Neuronal stem cell (in vitro differentiated cells): ENCODE results near the gene VRK1.

Experiments used
- DNase-seq: peaks from one replicate; pipeline ENCODE4 v3.0.0-alpha.2; 2013; ENCODE audit warnings: low spot score
- H2AFZ ChIP-seq: one replicate; pipeline ENCODE4 v1.6.1; 2013; ENCODE audit warnings: mild to moderate bottlenecking, low read length, inconsistent platforms
- H2AK5ac ChIP-seq: 2 replicates; pipeline ENCODE4 v1.6.1; 2013; ENCODE audit warnings: low read depth, mild to moderate bottlenecking, inconsistent platforms, low read length, moderate library complexity, mixed read lengths
- H2BK120ac ChIP-seq: 2 replicates; pipeline ENCODE4 v1.6.1; 2013; ENCODE audit warnings: low read depth, mild to moderate bottlenecking, inconsistent platforms, low read length, moderate library complexity, mixed read lengths
- H2BK12ac ChIP-seq: one replicate; pipeline ENCODE4 v1.6.1; 2013; ENCODE audit warnings: low read length, inconsistent platforms
- H2BK15ac ChIP-seq: 2 replicates; pipeline ENCODE4 v1.6.1; 2013; ENCODE audit warnings: mild to moderate bottlenecking, low read length, inconsistent platforms, mixed read lengths
- H2BK5ac ChIP-seq: one replicate; pipeline ENCODE4 v1.6.1; 2013; ENCODE audit warnings: inconsistent platforms, mild to moderate bottlenecking, low read length, moderate library complexity
- H3K14ac ChIP-seq: one replicate; pipeline ENCODE4 v1.6.1; 2013; ENCODE audit warnings: low read length, inconsistent platforms
- H3K18ac ChIP-seq: 2 replicates; pipeline ENCODE4 v1.6.1; 2013; ENCODE audit warnings: low read length, inconsistent platforms
- H3K23ac ChIP-seq: 2 replicates; pipeline ENCODE4 v1.6.1; 2013; ENCODE audit warnings: low read depth, mild to moderate bottlenecking, mixed read lengths, low read length, inconsistent platforms; ENCODE audit not compliant: poor library complexity
- H3K27ac ChIP-seq: replicated peaks from 3 replicates; pipeline ENCODE4 v1.5.1; 2013; ENCODE audit warnings: low read length, inconsistent platforms
- H3K27me3 ChIP-seq, 3 experiments: 2 replicates each; pipeline ENCODE4 v1.6.1; 2013; ENCODE audit warnings: low read length in 3 of 3, mild to moderate bottlenecking in 2 of 3, inconsistent platforms in 1 of 3, low read depth in 1 of 3, mixed read lengths in 1 of 3, moderate library complexity in 1 of 3; ENCODE audit not compliant: control insufficient read depth in 3 of 3, insufficient read depth in 3 of 3
- H3K36me3 ChIP-seq, 2 donors: replicated peaks in 1 of 2; 2 replicates each; pipeline ENCODE4 v1.6.1; 2013; ENCODE audit warnings: low read length in 2 of 2; ENCODE audit not compliant: control insufficient read depth in 2 of 2, insufficient read depth in 2 of 2
- H3K4ac ChIP-seq: 2 replicates; pipeline ENCODE4 v1.6.1; 2013; ENCODE audit warnings: inconsistent platforms, mild to moderate bottlenecking, low read length, moderate library complexity
- H3K4me1 ChIP-seq, 2 donors: 1 replicate in 1 of 2; 2 replicates in 1 of 2; pipeline ENCODE4 v1.6.1; 2013; ENCODE audit warnings: low read length in 2 of 2, low read depth in 1 of 2; ENCODE audit not compliant: control insufficient read depth in 2 of 2, insufficient read depth in 1 of 2
- H3K4me2 ChIP-seq: one replicate; pipeline ENCODE4 v1.6.1; 2013; ENCODE audit warnings: mild to moderate bottlenecking, low read length, inconsistent platforms; ENCODE audit not compliant: insufficient read depth, poor library complexity, severe bottlenecking
- H3K4me3 ChIP-seq, 2 donors: 2 replicates each; pipeline ENCODE4 v1.5.1; 2013; ENCODE audit warnings: low read length in 2 of 2, mild to moderate bottlenecking in 2 of 2, inconsistent platforms in 1 of 2, moderate library complexity in 1 of 2
- H3K79me1 ChIP-seq: one replicate; pipeline ENCODE4 v1.6.1; 2013; ENCODE audit warnings: low read depth, mild to moderate bottlenecking, inconsistent platforms, low read length, moderate library complexity
- H3K9ac ChIP-seq: one replicate; pipeline ENCODE4 v1.6.1; 2013; ENCODE audit warnings: mild to moderate bottlenecking, low read depth, low read length, inconsistent platforms; ENCODE audit not compliant: poor library complexity
- H3K9me3 ChIP-seq, 2 donors: replicated peaks in 1 of 2; 2 replicates each; pipeline versions ENCODE3 to v1.6.1; 2013; ENCODE audit warnings: low read length in 2 of 2, mild to moderate bottlenecking in 2 of 2, inconsistent platforms in 1 of 2, low read depth in 1 of 2, mixed read lengths in 1 of 2, moderate library complexity in 1 of 2; ENCODE audit not compliant: control insufficient read depth in 2 of 2, insufficient read depth in 1 of 2
- H4K8ac ChIP-seq: one replicate; pipeline ENCODE4 v1.6.1; 2013; ENCODE audit warnings: low read depth, mild to moderate bottlenecking, inconsistent platforms, low read length, moderate library complexity
- H4K91ac ChIP-seq: one replicate; pipeline ENCODE4 v1.6.1; 2013; ENCODE audit warnings: low read length, low read depth, mild to moderate bottlenecking, inconsistent platforms; ENCODE audit not compliant: poor library complexity
- WGBS, 2 donors: extraction: QIAGEN DNeasy Blood & Tissue Kit; methylation state at CpG; one replicate each; pipeline ENCODE4 v1.1.7; 2013; ENCODE audit warnings: missing lambda C conversion rate in 2 of 2, mixed read lengths in 1 of 2; ENCODE audit not compliant: insufficient read length in 2 of 2, insufficient replicate concordance in 1 of 2; ENCODE audit errors: extremely low coverage in 2 of 2; 5-methylcytosine and 5-hydroxymethylcytosine counted together

Gene VRK1

GRCh38 chr14:96756745-96757144 is 40.4 kb upstream of the VRK1 start:
- H3K27me3 ChIP-seq = peaks cover 0 to 12% (median 0%) of the 10 kb centered on the region in 3 experiments
- H3K27ac ChIP-seq = no peak overlapping the region
- no peak overlapping the region for H3K4me3 ChIP-seq
- no CpG with 5 or more reads among the region's 5 CpGs for WGBS, 2 donors
- H3K36me3 ChIP-seq = no peaks in the 10 kb centered on the region
- no peak overlapping the region for H2BK120ac ChIP-seq
- no peak overlapping the region for H2BK5ac ChIP-seq
- no peak overlapping the region for H3K14ac ChIP-seq
- no peak for DNase-seq
- no peak overlapping the region for H4K91ac ChIP-seq
- no peak overlapping the region for H3K9ac ChIP-seq
- H2AFZ ChIP-seq = no peak overlapping the region
- H2AK5ac ChIP-seq = no peak overlapping the region
- H3K18ac ChIP-seq = no peak overlapping the region
- H3K4me1 ChIP-seq = peaks cover 16 to 17% of the 10 kb centered on the region in 2 donors
- no peak overlapping the region for H3K4ac ChIP-seq
- no peaks in the 10 kb centered on the region for H3K79me1 ChIP-seq
- H3K4me2 ChIP-seq = no peak overlapping the region
- no peak overlapping the region for H2BK12ac ChIP-seq
- H4K8ac ChIP-seq = no peak overlapping the region
- H2BK15ac ChIP-seq = no peak overlapping the region
- no peak overlapping the region for H3K23ac ChIP-seq
- no peaks in the 10 kb centered on the region for H3K9me3 ChIP-seq

GRCh38 chr14:96757456-96757855 is 39.7 kb upstream of the VRK1 start:
- H3K36me3 ChIP-seq = no peaks in the 10 kb centered on the region
- no peak for DNase-seq

GRCh38 chr14:96761066-96761465 is 36.1 kb upstream of the VRK1 start:
- Histone ChIP-seq H3K36me3 (no peaks in the 10 kb centered on the region), H2BK15ac (no peak overlapping the region), H4K8ac (no peak overlapping the region), H2BK120ac (no peak overlapping the region), H2BK5ac (no peak overlapping the region), H4K91ac (no peak overlapping the region), H3K18ac (no peak overlapping the region), H3K79me1 (no peaks in the 10 kb centered on the region), H3K9ac (no peak overlapping the region), H3K14ac (no peak overlapping the region), H3K4ac (no peak overlapping the region), H2BK12ac (no peak overlapping the region), H2AK5ac (no peak overlapping the region), H3K27me3 (peaks cover 0 to 8% (median 0%) of the 10 kb centered on the region in 3 experiments), H3K4me1 (peaks cover 0 to 1% of the 10 kb centered on the region in 2 donors), H3K9me3 (no peaks in the 10 kb centered on the region), H3K27ac (no peak overlapping the region), H2AFZ (no peak overlapping the region), H3K4me2 (no peak overlapping the region), H3K23ac (no peak overlapping the region), H3K4me3 (no peak overlapping the region)
- no peak for DNase-seq
- WGBS, 2 donors = no CpG with 5 or more reads among the region's 6 CpGs

More at GRCh38 chr14:96757456-96757855, 39.7 kb upstream of the VRK1 start:
- Histone ChIP-seq H3K14ac (no peak overlapping the region), H2AK5ac (no peak overlapping the region), H3K18ac (no peak overlapping the region), H3K4ac (no peak overlapping the region), H2BK5ac (no peak overlapping the region), H3K9me3 (no peaks in the 10 kb centered on the region), H3K79me1 (no peaks in the 10 kb centered on the region), H3K4me1 (peaks cover 16 to 17% of the 10 kb centered on the region in 2 donors), H3K27ac (no peak overlapping the region), H4K8ac (no peak overlapping the region), H4K91ac (no peak overlapping the region), H2AFZ (no peak overlapping the region), H3K4me2 (no peak overlapping the region), H3K4me3 (no peak overlapping the region), H3K27me3 (peaks cover 0 to 8% (median 0%) of the 10 kb centered on the region in 3 experiments), H2BK120ac (no peak overlapping the region), H2BK15ac (no peak overlapping the region), H3K23ac (no peak overlapping the region), H3K9ac (no peak overlapping the region), H2BK12ac (no peak overlapping the region)
- WGBS, 2 donors = no CpG with 5 or more reads among the region's 7 CpGs

- H3K4ac ChIP-seq = no peak overlapping the region
- DNase-seq = peak; percentile 52
- H3K27me3 ChIP-seq = peaks cover 0 to 8% (median 0%) of the 10 kb centered on the region in 3 experiments
- H4K8ac ChIP-seq = no peak overlapping the region
- H2BK120ac ChIP-seq = no peak overlapping the region
- no peak overlapping the region for H3K18ac ChIP-seq
- H2AK5ac ChIP-seq = no peak overlapping the region
- H2BK5ac ChIP-seq = no peak overlapping the region
- no peak overlapping the region for H3K27ac ChIP-seq
- peak overlapping the region; percentile 52 for H3K4me2 ChIP-seq
- no peaks in the 10 kb centered on the region for H3K36me3 ChIP-seq
- no peak overlapping the region for H3K9ac ChIP-seq
- H3K23ac ChIP-seq = no peak overlapping the region
- WGBS, 2 donors = no CpG with 5 or more reads among the region's 3 CpGs
- no peak overlapping the region for H2BK15ac ChIP-seq
- peak overlapping the region; percentile 80 for H2AFZ ChIP-seq
- H3K4me1 ChIP-seq = no peaks in the 10 kb centered on the region
- no peak overlapping the region for H2BK12ac ChIP-seq
- H3K4me3 ChIP-seq = peak overlapping the region in 1 of 2 donors; percentile 19
- H3K9me3 ChIP-seq = no peaks in the 10 kb centered on the region
- H3K14ac ChIP-seq = no peak overlapping the region
- H4K91ac ChIP-seq = no peak overlapping the region
- H3K79me1 ChIP-seq = no peaks in the 10 kb centered on the region
Observed at GRCh38 chr14:96762650-96763049, 34.5 kb upstream of the VRK1 start.
